GM18499 (cell line): ENCODE measurements around the gene HNF4A.

Experiments used
- ATAC-seq: cut with Tn5 transposase; IDR thresholded peaks from one replicate; pipeline ENCODE4 v1.9.1; 2021; ENCODE audit warnings: moderate number of reproducible peaks; ENCODE audit not compliant: insufficient read depth, unreplicated experiment

Gene HNF4A

GRCh38 chr20:44404204-44405181, 49.0 kb downstream of the HNF4A start:
- ATAC-seq = no peak

GRCh38 chr20:44405257-44405656, 49.8 kb downstream of the HNF4A start:
- ATAC-seq = no peak

GRCh38 chr20:44405785-44406571, 50.5 kb downstream of the HNF4A start:
- no peak for ATAC-seq

GRCh38 chr20:44406572-44407137, 51.2 kb downstream of the HNF4A start:
- no peak for ATAC-seq

- no peak for ATAC-seq
Observed at GRCh38 chr20:44407402-44408184, 52.1 kb downstream of the HNF4A start.

- ATAC-seq = no peak
Observed at GRCh38 chr20:44409132-44409600, 53.7 kb downstream of the HNF4A start.

GRCh38 chr20:44410583-44411019, 55.1 kb downstream of the HNF4A start:
- ATAC-seq = no peak

- ATAC-seq = no peak
Observed at GRCh38 chr20:44411020-44411756, 55.7 kb downstream of the HNF4A start.

GRCh38 chr20:44411757-44412401, 56.4 kb downstream of the HNF4A start:
- ATAC-seq = no peak

GRCh38 chr20:44412402-44413144, 57.1 kb downstream of the HNF4A start:
- ATAC-seq = no peak

GRCh38 chr20:44413575-44414345, 58.3 kb downstream of the HNF4A start:
- ATAC-seq = no peak

- no peak for ATAC-seq
Observed at GRCh38 chr20:44414346-44414714, 58.8 kb downstream of the HNF4A start.

GRCh38 chr20:44414808-44415207, 59.3 kb downstream of the HNF4A start:
- ATAC-seq = no peak

- ATAC-seq = no peak
Observed at GRCh38 chr20:44415833-44416715, 60.6 kb downstream of the HNF4A start.

GRCh38 chr20:44418069-44418905, 62.8 kb downstream of the HNF4A start:
- ATAC-seq = no peak
